ENCODE data around the gene ATXN3.

Gene ATXN3

GRCh38 chr14:92035890-92036289, 70.5 kb downstream of the ATXN3 start:
- no peak for TF ChIP-seq SIN3A (IDR thresholded peaks at IDR 0.05; ENCODE audit: borderline replicate concordance, insufficient read depth, low read length)
- no peak for TF ChIP-seq POLR2AphosphoS5 (IDR thresholded peaks at IDR 0.05; ENCODE audit: low read depth, low read length)
- no peak for TF ChIP-seq REST (IDR thresholded peaks at IDR 0.05; ENCODE audit: insufficient read depth in 1 of 2, low read depth in 2 of 2, low read length in 2 of 2)

GRCh38 chr14:92033906-92034687, 72.3 kb downstream of the ATXN3 start:
- TF ChIP-seq POLR2AphosphoS5 (IDR thresholded peaks at IDR 0.05; ENCODE audit: low read depth, low read length) (no peak), TAF1 (IDR thresholded peaks at IDR 0.05; ENCODE audit: borderline replicate concordance, insufficient read depth, low read length) (no peak), FOXP2 (optimal IDR thresholded peaks at IDR 0.05; ENCODE audit: borderline replicate concordance, extremely low read depth, extremely low read length, insufficient read depth) (no peak), REST (IDR thresholded peaks at IDR 0.05; ENCODE audit: insufficient read depth in 1 of 2, low read depth in 2 of 2, low read length in 2 of 2) (no peak), SIN3A (IDR thresholded peaks at IDR 0.05; ENCODE audit: borderline replicate concordance, insufficient read depth, low read length) (no peak)

DNA sequence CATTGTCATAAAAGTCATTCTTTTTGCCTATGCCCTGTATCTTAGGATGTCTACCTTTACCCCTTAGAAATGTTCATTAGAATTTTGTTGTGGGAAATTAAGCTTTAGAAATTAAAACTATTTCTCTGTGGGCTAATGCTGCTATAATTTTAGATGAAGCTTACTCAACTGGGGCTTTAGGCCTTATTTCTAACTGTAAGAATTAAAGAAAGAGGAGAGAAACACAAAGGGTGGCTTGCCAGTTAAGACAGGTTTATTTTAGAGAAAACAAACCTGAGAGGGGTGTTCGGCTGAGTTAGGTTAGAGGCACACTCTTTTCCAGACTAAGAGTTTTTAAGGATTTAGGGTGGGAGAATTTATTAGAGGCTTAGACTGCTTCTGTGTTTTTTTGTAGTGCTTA, 72.9 kb downstream of the ATXN3 start:
- TF ChIP-seq POLR2AphosphoS5 (IDR thresholded peaks at IDR 0.05; ENCODE audit: low read depth, low read length), result no peak
- TF ChIP-seq SIN3A (IDR thresholded peaks at IDR 0.05; ENCODE audit: borderline replicate concordance, insufficient read depth, low read length), result no peak
- TF ChIP-seq REST (IDR thresholded peaks at IDR 0.05; ENCODE audit: insufficient read depth in 1 of 2, low read depth in 2 of 2, low read length in 2 of 2), result no peak
- TF ChIP-seq FOXP2 (optimal IDR thresholded peaks at IDR 0.05; ENCODE audit: borderline replicate concordance, extremely low read depth, extremely low read length, insufficient read depth), result no peak
- no peak for TF ChIP-seq TAF1 (IDR thresholded peaks at IDR 0.05; ENCODE audit: borderline replicate concordance, insufficient read depth, low read length)

DNA sequence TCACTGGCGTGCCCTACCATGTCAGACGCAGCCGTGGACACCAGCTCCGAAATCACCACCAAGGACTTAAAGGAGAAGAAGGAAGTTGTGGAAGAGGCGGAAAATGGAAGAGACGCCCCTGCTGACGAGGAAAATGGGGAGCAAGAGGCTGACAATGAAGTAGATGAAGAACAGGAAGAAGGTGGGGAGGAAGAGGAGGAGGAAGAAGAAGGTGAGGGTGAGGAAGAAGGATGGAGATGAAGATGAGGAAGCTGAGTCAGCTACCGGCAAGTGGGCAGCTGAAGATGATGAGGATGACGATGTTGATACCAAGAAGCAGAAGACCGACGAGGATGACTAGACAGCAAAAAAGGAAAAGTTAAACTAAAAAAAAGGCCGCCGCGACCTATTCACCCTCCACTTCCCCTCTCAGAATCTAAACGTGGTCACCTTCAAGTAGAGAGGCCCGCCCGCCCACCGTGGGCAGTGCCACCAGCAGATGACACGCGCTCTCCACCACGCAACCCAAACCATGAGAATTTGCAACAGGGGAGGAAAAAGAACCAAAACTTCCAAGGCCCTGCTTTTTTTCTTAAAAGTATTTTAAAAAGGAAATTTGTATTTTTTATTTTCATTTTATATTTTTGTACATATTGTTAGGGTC, 79.7 kb downstream of the ATXN3 start:
- TF ChIP-seq POLR2AphosphoS5 (IDR thresholded peaks at IDR 0.05; ENCODE audit: low read depth, low read length) (no peak), FOXP2 (optimal IDR thresholded peaks at IDR 0.05; ENCODE audit: borderline replicate concordance, extremely low read depth, extremely low read length, insufficient read depth) (no peak), SIN3A (IDR thresholded peaks at IDR 0.05; ENCODE audit: borderline replicate concordance, insufficient read depth, low read length) (no peak), REST (IDR thresholded peaks at IDR 0.05; ENCODE audit: insufficient read depth in 1 of 2, low read depth in 2 of 2, low read length in 2 of 2) (no peak), TAF1 (IDR thresholded peaks at IDR 0.05; ENCODE audit: borderline replicate concordance, insufficient read depth, low read length) (no peak)

Measured in PFSK-1 (cell line).